GM12878 (cell line): ENCODE measurements around the gene LRCH4. TPM values are rescaled to one million over a fixed set of nuclear protein-coding genes. Genes with fewer than 3 reads are reported as not detected.

Experiments used
- ATAC-seq: fragments of 200-7000 bp; cut with Tn5 transposase; 3 replicates; pipeline ENCODE4 v1.9.1; 2020; ENCODE audit warnings: mild to moderate bottlenecking, moderate library complexity
- BruUV-seq: library from RNA; stranded (reverse); fragments of 400-500 nt; replicated peaks from 2 replicates; lab custom pipeline; 2021; lab: Mats Ljungman, UMichigan
- CTCF ChIA-PET: fragments of 300-600 bp; sonication (Branson Sonifier 250); formaldehyde crosslinking; extraction: SDS; loops from one replicate; lab custom pipeline; 2021; ENCODE audit warnings: inconsistent platforms; lab: Yijun Ruan, JAX
- POLR2A ChIA-PET: fragments of 350-600 bp; formaldehyde crosslinking; extraction: SDS; loops from one replicate; lab custom pipeline; 2021; ENCODE audit warnings: inconsistent platforms; lab: Charles Lee
- RAD21 ChIA-PET: fragments of 300-600 bp; sonication (Branson Sonifier 250); formaldehyde crosslinking; loops from one replicate; lab custom pipeline; 2023; ENCODE audit warnings: antibody characterized with exemption; ENCODE audit not compliant: unreplicated experiment; lab: Charles Lee
- SMC1A ChIA-PET: fragments of 300-600 bp; sonication (Branson Sonifier 250); formaldehyde crosslinking; loops from one replicate; lab custom pipeline; 2023; ENCODE audit not compliant: unreplicated experiment, uncharacterized antibody; lab: Charles Lee
- DNase-seq: peaks from one replicate; pipeline ENCODE4 v3.0.0-alpha.2; 2011; ENCODE audit warnings: low read depth, low spot score
- FAIRE-seq: peaks from 3 replicates; lab custom pipeline; 2011; peaks lifted over from hg19 to GRCh38; lab: Jason Lieb, UNC
- H2AFZ ChIP-seq: 2 replicates; pipeline ENCODE4 v1.6.0; 2011; ENCODE audit warnings: low read depth, low read length, control low read depth; ENCODE audit not compliant: control insufficient read depth
- H3K27ac ChIP-seq: 2 replicates; pipeline ENCODE4 v1.5.1; 2011; ENCODE audit warnings: control low read depth; ENCODE audit not compliant: control insufficient read depth, insufficient read depth
- H3K27me3 ChIP-seq, 2 experiments: replicated peaks in 1 of 2; 2 replicates each; pipeline versions ENCODE4 v1.6.0 to v1.6.1; 2011; ENCODE audit warnings: low read length in 1 of 2; ENCODE audit not compliant: control insufficient read depth in 2 of 2, insufficient read depth in 2 of 2
- H3K36me3 ChIP-seq, 2 experiments: 2 replicates each; pipeline ENCODE4 v1.5.1; 2011; ENCODE audit warnings: low read length in 1 of 2; ENCODE audit not compliant: control insufficient read depth in 2 of 2, insufficient read depth in 2 of 2
- H3K4me1 ChIP-seq: 2 replicates; pipeline ENCODE4 v1.6.1; 2011; ENCODE audit warnings: mild to moderate bottlenecking, low read length, moderate library complexity, mixed read lengths; ENCODE audit not compliant: control insufficient read depth, insufficient read depth
- H3K4me2 ChIP-seq: 2 replicates; pipeline ENCODE4 v1.6.0; 2011; ENCODE audit warnings: control low read depth; ENCODE audit not compliant: control insufficient read depth, insufficient read depth
- H3K4me3 ChIP-seq: fragments of 200-600 bp; sonication (generic); 2 replicates; pipeline ENCODE4 v1.5.1; 2016
- H3K79me2 ChIP-seq: 2 replicates; pipeline ENCODE4 v1.6.0; 2011; ENCODE audit warnings: low read length; ENCODE audit not compliant: control insufficient read depth, insufficient read depth
- H3K9ac ChIP-seq: 2 replicates; pipeline ENCODE4 v1.8.0; 2011; ENCODE audit warnings: low read length, control low read depth, mixed read lengths; ENCODE audit not compliant: control insufficient read depth, insufficient read depth
- H3K9me3 ChIP-seq: replicated peaks from 3 replicates; pipeline ENCODE4 v1.5.1; 2011; ENCODE audit warnings: mild to moderate bottlenecking, low read length; ENCODE audit not compliant: control insufficient read depth, insufficient read depth
- H4K20me1 ChIP-seq: 2 replicates; pipeline ENCODE4 v1.6.0; 2011; ENCODE audit not compliant: control insufficient read depth, insufficient read depth
- BRCA1 ChIP-seq: IDR thresholded peaks from 2 replicates; pipeline ENCODE4 v1.6.1; 2011; ENCODE audit warnings: low read depth, low read length, improper control_type of control experiment
- CHD1 ChIP-seq: IDR thresholded peaks from 2 replicates; pipeline ENCODE4 v1.6.1; 2012; ENCODE audit warnings: low read depth, low read length, improper control_type of control experiment
- MYC ChIP-seq: IDR thresholded peaks from 2 replicates; pipeline ENCODE4 v1.6.1; 2011; ENCODE audit warnings: mild to moderate bottlenecking, low read length, moderate library complexity, inconsistent platforms; ENCODE audit not compliant: insufficient read depth, insufficient replicate concordance, insufficient read length, severe bottlenecking
- NBN ChIP-seq: fragments of 450-650 bp; IDR thresholded peaks from 2 replicates; pipeline ENCODE4 v1.6.1; 2016
- NR2F1 ChIP-seq: fragments of 450-650 bp; conservative IDR thresholded peaks from 2 replicates; pipeline ENCODE4 v1.6.1; 2017; ENCODE audit warnings: mild to moderate bottlenecking
- RCOR1 ChIP-seq: conservative IDR thresholded peaks from 2 replicates; pipeline ENCODE4 v1.6.1; 2012; ENCODE audit warnings: low read depth, low read length, improper control_type of control experiment
- RELA ChIP-seq: fragments of 450-650 bp; IDR thresholded peaks from 2 replicates; pipeline ENCODE4 v1.8.0; 2014; ENCODE audit warnings: borderline replicate concordance; ENCODE audit not compliant: partially characterized antibody
- TAF1 ChIP-seq: IDR thresholded peaks from 2 replicates; pipeline ENCODE4 v1.6.1; 2011; ENCODE audit warnings: mild to moderate bottlenecking, low read depth, low read length, borderline replicate concordance
- TARDBP ChIP-seq: IDR thresholded peaks from 2 replicates; pipeline ENCODE4 v1.6.1; 2016; ENCODE audit warnings: borderline replicate concordance
- ZNF622 ChIP-seq: fragments of 450-650 bp; IDR thresholded peaks from 2 replicates; pipeline ENCODE4 v1.6.1; 2017; ENCODE audit warnings: mild to moderate bottlenecking, inconsistent platforms
- WGBS: methylation state at CpG from one replicate; pipeline ENCODE4 v1.1.6; 2016; ENCODE audit warnings: low lambda C conversion rate; ENCODE audit not compliant: insufficient replicate concordance, insufficient coverage; ENCODE audit errors: missing lambda C conversion rate; 5-methylcytosine and 5-hydroxymethylcytosine counted together
- in situ Hi-C: fragments of 300-500 bp; cut with MboI; formaldehyde crosslinking; loops from 9 replicates; pipeline ENCODE4 v1.14.3; 2018; ENCODE audit warnings: mixed read lengths
- intact Hi-C: fragments of 100-400 bp; cut with micrococcal nuclease; formaldehyde crosslinking; loops from one replicate; pipeline ENCODE4 v1.14.2; 2022; ENCODE audit not compliant: unreplicated experiment
- polyA plus RNA-seq, 11 experiments: library from polyadenylated mRNA; depleted of rRNA in 4 of 11; unstranded in 6 of 11; stranded (reverse) in 5 of 11; fragments of >200 nt; fragmentation: Nextera tagmentation in 4 of 11; fragmentation: Illumina TruSeq in 1 of 11; extraction: Ambion mirVana in 4 of 11; extraction: Trizol in 1 of 11; gene quantifications; 1 replicate in 1 of 11; 2 replicates in 10 of 11; pipeline versions ENCODE4 v1.2.1 to v1.2.3, GENCODE V29; 2011 to 2016; ENCODE audit warnings: inconsistent platforms in 2 of 11, missing spikeins in 2 of 11, low read depth in 1 of 11
- total RNA-seq, 4 experiments: library from RNA; depleted of rRNA in 3 of 4; stranded (reverse); fragments of >200 nt in 3 of 4; fragmentation: Illumina TruSeq in 1 of 4; extraction: Trizol in 1 of 4; gene quantifications; 2 replicates each; pipeline versions ENCODE4 v1.2.1 to v1.2.3, GENCODE V29; 2013 to 2021
- TF ChIP-seq, protein P1 (sequence below): IDR thresholded peaks from 2 replicates; pipeline ENCODE4 v1.6.1; 2011; ENCODE audit warnings: low read depth, low read length, improper control_type of control experiment, borderline replicate concordance
- TF ChIP-seq, protein P2 (sequence below): fragments of 450-650 bp; IDR thresholded peaks from 2 replicates; pipeline ENCODE4 v1.6.1; 2017; ENCODE audit warnings: mild to moderate bottlenecking
- TF ChIP-seq, protein P3 (sequence below): IDR thresholded peaks from 2 replicates; pipeline ENCODE4 v1.6.1; 2011; ENCODE audit warnings: borderline replicate concordance, low read depth, mild to moderate bottlenecking, moderate library complexity, low read length; ENCODE audit not compliant: insufficient read depth, poor library complexity, severe bottlenecking

Gene LRCH4
- total and polyA plus RNA-seq, 10 of the 15 experiments (the other 5 are each of a cell fraction or from before 2014, with no cell fraction given) = 0.58 to 96.7 (median 28.4) TPM

DNA sequence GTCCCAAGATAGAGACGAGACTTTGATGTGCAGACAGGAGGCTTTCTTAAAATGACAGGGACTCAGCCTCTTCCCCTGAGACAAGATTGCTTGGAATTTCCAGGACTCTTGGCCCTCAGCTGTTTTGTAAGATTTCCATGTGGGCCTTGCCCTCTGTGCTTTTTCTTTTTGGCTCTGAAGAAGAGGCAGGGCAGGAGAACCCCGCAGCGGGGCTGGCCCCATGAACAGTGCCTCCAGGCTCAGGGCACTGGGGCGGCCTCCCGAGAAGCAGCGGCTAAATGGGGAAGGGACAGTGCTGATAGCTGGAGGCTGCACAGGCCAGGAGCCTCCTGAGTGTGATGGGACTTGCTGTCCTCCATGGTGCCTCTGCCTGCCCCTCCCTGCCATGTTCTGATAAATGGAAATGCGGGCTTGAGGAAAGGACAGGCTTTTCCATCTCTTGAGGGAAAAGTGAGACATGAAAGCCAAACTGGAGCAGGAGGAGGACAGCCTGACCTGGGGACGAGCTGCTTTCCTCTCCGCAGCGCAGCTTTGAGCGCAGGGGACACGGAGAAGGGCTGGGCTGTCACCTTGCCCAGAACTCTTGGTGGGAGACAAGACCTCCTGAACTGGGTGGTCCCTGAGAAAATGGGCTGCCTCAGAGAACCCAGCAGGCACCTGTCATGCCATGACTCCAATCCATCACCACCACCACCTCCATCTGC lies 24.3 kb downstream of the LRCH4 start (continued):
- no peak for TF ChIP-seq TAF1

DNA sequence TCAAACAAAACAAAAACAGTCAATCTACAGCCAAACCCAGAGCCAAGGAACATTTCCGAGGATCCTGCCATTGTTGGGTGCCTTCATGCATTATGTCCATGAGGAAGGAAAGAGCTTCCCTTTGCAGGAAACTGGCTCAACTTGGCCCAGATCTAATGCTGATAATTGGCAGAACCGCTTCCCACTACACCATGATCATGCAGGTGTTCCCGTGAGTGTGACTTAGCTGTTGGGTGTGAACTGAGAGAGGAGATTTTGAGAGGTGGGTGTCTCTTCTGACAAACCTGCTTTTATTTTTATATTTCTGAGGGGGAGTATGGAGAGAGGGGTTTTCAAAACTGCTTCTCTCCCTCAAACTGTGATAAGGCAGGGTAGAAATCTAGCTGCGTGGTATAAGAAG lies 26.8 kb downstream of the LRCH4 start:
- in situ Hi-C loops (loop anchor here (5.0 kb wide), 1 partner anchor 87 kb away; no protein-coding TSS in a partner anchor), intact Hi-C loops (loop anchor here (1.0 kb wide), 1 partner anchor 90 kb away; no protein-coding TSS in a partner anchor)
- no peaks in the 10 kb centered on the region for H4K20me1 ChIP-seq
- RAD21 ChIA-PET = interaction anchor here (1.0 to 4.2 kb wide), 26 partner anchors 14 to 185 kb away, joined by 3 to 90 read pairs (median 7); partner anchors contain the start of genes AGFG2, FBXO24, LRCH4 and POP7
- H3K79me2 ChIP-seq = no peaks in the 10 kb centered on the region
- no peak overlapping the region for H2AFZ ChIP-seq
- TF ChIP-seq NBN (no peak), BRCA1 (no peak), ZNF622 (no peak), NR2F1 (no peak), TARDBP (no peak), RELA (no peak), MYC (no peak), RCOR1 (no peak), CHD1 (no peak)
- TF ChIP-seq, protein P1, sequence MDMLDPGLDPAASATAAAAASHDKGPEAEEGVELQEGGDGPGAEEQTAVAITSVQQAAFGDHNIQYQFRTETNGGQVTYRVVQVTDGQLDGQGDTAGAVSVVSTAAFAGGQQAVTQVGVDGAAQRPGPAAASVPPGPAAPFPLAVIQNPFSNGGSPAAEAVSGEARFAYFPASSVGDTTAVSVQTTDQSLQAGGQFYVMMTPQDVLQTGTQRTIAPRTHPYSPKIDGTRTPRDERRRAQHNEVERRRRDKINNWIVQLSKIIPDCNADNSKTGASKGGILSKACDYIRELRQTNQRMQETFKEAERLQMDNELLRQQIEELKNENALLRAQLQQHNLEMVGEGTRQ = no peak
- TF ChIP-seq, protein P2, sequence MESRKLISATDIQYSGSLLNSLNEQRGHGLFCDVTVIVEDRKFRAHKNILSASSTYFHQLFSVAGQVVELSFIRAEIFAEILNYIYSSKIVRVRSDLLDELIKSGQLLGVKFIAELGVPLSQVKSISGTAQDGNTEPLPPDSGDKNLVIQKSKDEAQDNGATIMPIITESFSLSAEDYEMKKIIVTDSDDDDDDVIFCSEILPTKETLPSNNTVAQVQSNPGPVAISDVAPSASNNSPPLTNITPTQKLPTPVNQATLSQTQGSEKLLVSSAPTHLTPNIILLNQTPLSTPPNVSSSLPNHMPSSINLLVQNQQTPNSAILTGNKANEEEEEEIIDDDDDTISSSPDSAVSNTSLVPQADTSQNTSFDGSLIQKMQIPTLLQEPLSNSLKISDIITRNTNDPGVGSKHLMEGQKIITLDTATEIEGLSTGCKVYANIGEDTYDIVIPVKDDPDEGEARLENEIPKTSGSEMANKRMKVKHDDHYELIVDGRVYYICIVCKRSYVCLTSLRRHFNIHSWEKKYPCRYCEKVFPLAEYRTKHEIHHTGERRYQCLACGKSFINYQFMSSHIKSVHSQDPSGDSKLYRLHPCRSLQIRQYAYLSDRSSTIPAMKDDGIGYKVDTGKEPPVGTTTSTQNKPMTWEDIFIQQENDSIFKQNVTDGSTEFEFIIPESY = no peak
- TF ChIP-seq, protein P3, sequence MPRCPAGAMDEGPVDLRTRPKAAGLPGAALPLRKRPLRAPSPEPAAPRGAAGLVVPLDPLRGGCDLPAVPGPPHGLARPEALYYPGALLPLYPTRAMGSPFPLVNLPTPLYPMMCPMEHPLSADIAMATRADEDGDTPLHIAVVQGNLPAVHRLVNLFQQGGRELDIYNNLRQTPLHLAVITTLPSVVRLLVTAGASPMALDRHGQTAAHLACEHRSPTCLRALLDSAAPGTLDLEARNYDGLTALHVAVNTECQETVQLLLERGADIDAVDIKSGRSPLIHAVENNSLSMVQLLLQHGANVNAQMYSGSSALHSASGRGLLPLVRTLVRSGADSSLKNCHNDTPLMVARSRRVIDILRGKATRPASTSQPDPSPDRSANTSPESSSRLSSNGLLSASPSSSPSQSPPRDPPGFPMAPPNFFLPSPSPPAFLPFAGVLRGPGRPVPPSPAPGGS = no peak
- SMC1A ChIA-PET = interaction anchor here (0.5 to 8.5 kb wide), 26 partner anchors 10 to 167 kb away, joined by 3 to 127 read pairs (median 4); partner anchors contain the start of genes AGFG2, FBXO24, LRCH4 and PCOLCE
- ATAC-seq (no peak), DNase-seq (no peak), FAIRE-seq (no peak)
- 99% methylated on average over 4 of the region's 4 CpGs for WGBS
- no peak overlapping the region for H3K27ac ChIP-seq
- no peaks in the 10 kb centered on the region for H3K27me3 ChIP-seq
- no peak overlapping the region for H3K4me2 ChIP-seq
- CTCF ChIA-PET = interaction anchor here (0.6 to 12.6 kb wide), 37 partner anchors 10 to 426 kb away, joined by 3 to 190 read pairs (median 7); partner anchors contain the start of genes AGFG2, FBXO24, LRCH4 and NYAP1
- BruUV-seq = no TSS peak
- no peaks in the 10 kb centered on the region; the same call in 1 of the 2 replicates for H3K4me1 ChIP-seq
- H3K9ac ChIP-seq = no peak overlapping the region
- H3K9me3 ChIP-seq = no peaks in the 10 kb centered on the region
- H3K36me3 ChIP-seq = peaks cover 22 to 37% of the 10 kb centered on the region in 2 experiments
- no peak overlapping the region for H3K4me3 ChIP-seq
- POLR2A ChIA-PET = interaction anchor here (0.6 to 2.3 kb wide), 15 partner anchors 10 to 377 kb away, joined by 3 to 13 read pairs (median 4); partner anchors contain the start of genes AGFG2, FBXO24, LRCH4 and PPP1R35
